ENCODE results near the gene RPL22L1.
"Not testable (repeated sequence)": the region's sequence is repeated elsewhere in the genome, so short reads cannot be mapped to it uniquely, and the experiment has no call there.

RPL22L1 gene

DNA sequence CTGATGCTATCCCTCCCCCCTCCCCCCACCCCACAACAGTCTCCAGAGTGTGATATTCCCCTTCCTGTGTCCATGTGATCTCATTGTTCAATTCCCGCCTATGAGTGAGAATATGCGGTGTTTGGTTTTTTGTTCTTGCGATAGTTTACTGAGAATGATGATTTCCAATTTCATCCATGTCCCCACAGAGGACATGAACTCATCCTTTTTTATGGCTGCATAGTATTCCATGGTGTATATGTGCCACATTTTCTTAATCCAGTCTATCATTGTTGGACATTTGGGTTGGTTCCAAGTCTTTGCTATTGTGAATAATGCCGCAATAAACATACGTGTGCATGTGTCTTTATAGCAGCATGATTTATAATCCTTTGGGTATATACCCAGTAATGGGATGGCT is 8.7 kb upstream of the RPL22L1 start:
- not testable (repeated sequence) for DNase-seq (ENCODE audit: low spot score)

DNA sequence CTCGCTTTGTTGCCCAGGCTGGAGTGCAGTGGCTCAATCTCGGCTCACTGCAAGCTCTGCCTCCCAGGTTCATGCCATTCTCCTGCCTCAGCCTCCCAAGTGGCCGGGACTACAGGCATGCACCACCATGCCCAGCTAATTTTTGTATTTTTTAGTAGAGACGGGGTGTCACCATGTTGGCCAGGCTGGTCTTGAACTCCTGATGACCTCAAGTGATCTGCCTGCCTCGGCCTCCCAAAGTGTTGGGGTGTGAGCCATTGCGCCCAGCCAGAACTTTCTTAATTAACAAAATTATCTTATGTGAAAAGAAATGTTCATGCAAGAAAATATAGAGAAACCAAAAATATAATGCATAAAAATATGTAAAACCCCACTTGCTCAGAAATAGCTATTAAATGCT is 7.3 kb upstream of the RPL22L1 start:
- DNase-seq (ENCODE audit: low spot score) = not testable (repeated sequence)

DNA sequence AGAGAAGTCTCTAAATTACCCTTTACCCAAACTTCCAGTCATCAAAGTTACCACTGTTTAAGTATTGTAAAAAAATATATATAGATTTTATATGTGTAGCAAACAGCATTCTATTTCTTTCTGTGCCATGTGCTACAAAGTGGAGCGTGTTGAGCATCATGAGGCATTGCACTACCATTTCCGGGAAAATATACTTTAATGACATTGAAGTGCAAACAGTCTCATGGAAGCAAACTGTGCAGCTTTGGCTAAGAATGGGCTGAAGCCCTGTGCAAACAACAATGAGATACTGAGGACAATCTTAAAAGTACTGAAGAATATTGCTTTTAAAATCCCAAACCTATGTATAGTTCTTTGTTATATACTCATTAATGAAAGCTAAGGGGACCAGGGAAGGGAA is 6.5 kb upstream of the RPL22L1 start:
- DNase-seq (ENCODE audit: low spot score) = no peak

GRCh38 chr3:170869239-170869590 is 780 bp downstream of the RPL22L1 start:
- DNase-seq (ENCODE audit: low spot score) = no peak

DNA sequence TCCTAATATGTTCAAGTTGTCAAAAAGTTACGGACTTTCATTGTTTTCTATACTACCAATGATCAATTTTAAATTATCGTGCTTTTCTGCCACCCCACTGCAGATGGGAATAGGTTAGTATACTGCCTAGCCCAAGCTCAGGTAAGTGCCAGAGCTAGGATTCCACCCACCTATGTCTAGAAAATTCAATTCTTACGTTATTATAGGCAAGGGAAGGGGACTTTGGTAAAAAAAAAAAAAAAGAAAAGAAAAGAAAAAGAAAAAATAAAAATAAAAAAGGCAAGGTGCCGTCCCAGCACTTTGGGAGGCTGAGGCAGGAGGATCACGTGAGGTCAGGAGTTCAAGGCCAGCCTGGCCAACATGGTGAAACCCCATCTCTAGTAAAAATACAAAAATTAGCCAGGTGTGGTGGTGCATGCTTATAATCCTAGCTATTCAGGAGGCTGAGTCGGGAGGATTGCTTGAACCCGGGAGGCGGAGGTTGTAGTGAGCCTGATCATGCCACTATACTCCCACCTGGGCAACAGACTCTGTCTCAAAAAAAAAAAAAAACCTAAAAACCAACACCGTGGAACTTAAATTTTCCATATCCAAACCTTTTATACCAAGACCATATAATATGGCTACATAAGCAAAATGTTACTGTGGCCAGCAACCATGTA is 1.3 kb downstream of the RPL22L1 start:
- DNase-seq (ENCODE audit: low spot score) = no peak

- DNase-seq (ENCODE audit: low spot score) = no peak
Measured at GRCh38 chr3:170867143-170867937, 2.7 kb downstream of the RPL22L1 start.

DNA sequence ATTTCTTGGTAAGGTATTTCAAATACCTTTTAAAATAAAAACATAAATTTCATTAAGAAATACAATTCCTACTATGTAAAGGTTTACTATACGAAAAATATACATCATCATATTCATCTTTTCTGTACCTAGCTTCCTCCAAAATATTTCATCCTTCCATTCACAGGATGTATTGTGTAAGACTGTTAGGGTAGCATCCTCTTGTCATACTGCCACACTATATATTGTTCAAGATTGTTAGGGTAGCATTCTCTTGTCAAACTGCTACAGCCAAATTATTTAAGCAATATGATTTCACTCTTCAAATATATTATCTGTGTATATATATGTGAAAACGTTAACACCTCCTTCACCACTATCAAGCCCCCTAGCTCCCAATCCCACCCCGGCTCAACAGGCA is 3.5 kb downstream of the RPL22L1 start:
- no peak for DNase-seq (ENCODE audit: low spot score)

GRCh38 chr3:170865209-170866094 is 4.5 kb downstream of the RPL22L1 start:
- DNase-seq (ENCODE audit: low spot score) = no peak

GRCh38 chr3:170864525-170865208 is 5.3 kb downstream of the RPL22L1 start:
- no peak for DNase-seq (ENCODE audit: low spot score)

GRCh38 chr3:170863816-170864215 is 6.2 kb downstream of the RPL22L1 start:
- DNase-seq (ENCODE audit: low spot score) = no peak

DNA sequence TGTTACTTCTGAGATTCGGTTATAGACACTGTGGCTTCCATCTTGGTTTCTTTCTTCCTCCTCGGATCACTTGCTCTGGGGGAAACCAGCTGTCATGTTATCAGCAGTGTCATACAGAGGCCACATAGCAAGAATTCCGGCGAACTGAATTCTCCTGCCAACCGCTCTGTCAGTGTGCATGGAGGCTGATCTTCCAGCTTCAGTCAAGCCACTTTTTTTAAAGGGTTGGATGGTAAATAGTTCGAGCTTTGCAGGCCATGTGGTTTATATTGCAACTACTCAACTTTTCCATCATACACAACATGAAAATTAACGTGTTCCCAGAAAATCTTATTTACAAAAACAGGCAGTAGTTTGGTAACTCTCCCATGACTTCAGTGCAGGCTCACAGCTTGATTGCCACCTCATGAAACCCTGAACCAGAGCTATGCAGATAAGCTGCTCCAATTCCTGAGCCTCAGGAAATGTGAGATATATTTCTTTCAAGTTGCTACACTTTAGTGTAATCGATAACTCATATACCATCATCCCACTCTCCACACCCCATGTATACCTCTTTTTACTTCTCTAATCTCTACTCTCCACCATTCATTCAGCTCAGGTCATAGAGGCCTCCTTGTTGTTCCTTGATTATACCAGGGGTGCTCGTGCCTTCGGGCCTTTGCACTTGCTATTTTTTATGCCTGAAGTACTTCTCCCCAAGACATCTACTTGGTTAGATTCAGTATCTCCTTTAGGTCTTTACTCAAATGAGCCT is 7.2 kb downstream of the RPL22L1 start:
- no peak for DNase-seq (ENCODE audit: low spot score)

- no peak for DNase-seq (ENCODE audit: low spot score)
Measured at GRCh38 chr3:170858599-170858998, 11.4 kb downstream of the RPL22L1 start.

DNA sequence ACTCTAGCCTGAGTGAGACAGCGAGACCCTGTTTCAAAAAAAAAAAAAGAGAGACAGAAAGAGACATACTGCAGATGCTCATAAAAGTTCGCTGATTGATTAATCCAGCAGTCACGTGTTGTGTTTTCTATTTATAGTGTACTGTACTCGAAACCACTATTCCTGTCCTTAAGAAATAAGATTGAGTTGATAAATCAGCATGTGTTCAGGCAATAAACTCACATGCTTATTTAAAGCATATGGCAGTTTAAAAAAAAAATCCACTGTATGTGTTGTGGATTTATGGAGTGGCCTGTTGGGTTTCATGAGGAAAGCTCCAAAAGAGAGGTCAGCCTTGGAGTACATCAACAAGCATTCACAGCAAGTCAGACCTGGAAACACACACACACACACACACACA is 17.7 kb downstream of the RPL22L1 start:
- DNase-seq (ENCODE audit: low spot score) = no peak

GRCh38 chr3:170848292-170848917 is 21.6 kb downstream of the RPL22L1 start:
- no peak for DNase-seq (ENCODE audit: low spot score)

DNA sequence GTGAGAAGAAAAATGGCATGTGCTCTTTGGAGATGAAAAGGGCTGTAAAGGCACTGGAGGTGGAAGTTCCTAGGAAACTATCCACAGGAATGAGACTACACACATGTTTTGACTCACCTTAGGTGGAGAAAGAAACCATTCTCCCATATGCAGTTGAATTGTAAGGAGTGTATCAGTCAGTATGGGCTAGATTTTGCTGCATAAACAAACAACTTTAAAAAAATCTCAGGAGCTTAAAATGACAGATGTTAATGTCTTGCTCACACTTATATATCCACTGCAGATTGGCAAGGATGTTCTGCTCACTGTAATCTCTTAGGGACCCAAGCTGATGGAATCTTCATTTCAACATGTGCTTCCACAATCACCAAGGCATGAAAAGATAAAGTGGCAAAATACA is 25.6 kb downstream of the RPL22L1 start:
- no peak for DNase-seq (ENCODE audit: low spot score)

- no peak for DNase-seq (ENCODE audit: low spot score)
Measured at GRCh38 chr3:170840291-170840859, 29.6 kb downstream of the RPL22L1 start.

DNA sequence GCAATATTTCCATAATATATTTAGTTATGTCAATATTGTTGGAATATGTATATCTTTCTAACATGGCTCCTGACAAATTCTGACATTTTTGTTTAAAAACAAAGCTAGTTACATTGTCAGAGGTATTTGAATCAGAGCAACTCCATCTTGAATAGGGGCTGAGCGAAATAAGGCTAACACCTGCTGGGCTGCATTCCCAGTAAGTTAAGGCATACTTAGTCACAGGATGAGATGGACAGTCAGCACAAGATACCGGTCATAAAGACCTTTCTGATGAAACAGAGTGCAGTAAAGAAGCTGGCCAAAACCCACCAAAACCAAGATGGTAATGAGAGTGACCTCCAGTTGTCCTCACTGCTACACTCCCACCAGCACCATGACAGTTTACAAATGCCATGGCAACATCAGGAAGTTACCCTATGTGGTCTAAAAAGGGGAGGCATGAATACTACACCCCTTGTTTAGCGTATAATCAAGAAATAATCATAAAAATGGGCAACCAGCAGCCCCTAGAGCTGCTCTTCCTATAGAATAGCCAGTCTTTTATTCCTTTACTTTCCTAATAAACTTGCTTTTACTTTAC is 30.4 kb downstream of the RPL22L1 start:
- DNase-seq (ENCODE audit: low spot score) = no peak

DNA sequence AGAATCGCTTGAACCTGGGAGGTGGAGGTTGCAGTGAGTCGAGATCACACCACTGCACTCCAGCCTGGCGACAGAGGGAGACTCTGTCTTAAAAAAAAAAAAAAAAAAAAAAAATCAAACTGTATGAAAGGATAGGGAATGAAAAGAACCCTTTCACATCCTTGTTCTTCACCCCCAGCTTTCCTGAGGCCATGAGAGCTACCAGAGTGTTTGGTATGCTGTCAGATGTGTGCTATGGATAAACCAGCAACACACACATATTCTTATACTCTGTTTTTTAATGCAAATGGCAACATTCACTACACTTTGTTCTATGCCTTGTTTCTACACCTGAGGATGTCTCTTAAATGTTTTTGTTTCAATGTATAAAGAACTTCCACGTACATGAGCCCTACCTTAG is 33.5 kb downstream of the RPL22L1 start:
- no peak for DNase-seq (ENCODE audit: low spot score)

DNA sequence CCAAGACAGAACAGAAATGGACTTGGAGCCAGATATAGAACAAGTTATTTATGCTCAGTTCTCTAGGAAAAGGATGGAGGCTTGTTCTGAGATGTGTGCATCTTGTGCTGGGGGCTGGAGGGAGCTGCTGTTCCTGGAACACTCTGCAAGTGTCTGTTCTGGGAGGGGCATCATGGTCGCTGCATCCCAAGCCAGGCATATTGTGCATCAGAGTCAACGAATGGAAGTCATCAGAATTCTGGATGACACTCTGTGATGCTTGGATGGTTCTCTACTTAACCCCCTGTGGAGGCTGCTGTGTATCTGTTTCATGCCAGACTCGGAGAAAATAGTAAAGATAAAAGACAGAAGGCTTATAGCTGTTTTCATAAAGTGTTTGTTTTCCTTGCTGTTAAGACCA is 34.7 kb downstream of the RPL22L1 start:
- DNase-seq (ENCODE audit: low spot score) = no peak

DNA sequence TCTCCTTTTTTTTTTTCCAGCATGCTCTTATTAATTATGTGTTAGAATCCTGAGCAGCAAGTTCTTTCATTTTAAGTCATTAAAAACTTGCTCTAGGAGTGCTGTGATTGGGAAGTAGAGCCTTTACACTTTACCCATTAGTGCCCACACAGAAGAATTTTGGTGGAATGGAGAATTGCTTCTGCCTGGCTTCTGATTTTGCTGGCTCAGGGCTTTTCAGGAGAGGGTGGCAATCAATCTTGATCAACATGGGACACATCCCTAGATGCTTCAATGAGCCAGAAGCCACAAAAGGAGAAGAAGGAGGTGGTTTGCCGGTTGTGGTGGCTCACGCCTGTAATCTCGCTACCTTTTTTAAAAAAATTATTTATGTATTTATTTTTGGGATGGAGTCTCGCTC is 39.4 kb downstream of the RPL22L1 start:
- no peak for DNase-seq (ENCODE audit: low spot score)

All from HuH-7.5 (cell line).